ENCODE data around the gene AGMO.

DNA sequence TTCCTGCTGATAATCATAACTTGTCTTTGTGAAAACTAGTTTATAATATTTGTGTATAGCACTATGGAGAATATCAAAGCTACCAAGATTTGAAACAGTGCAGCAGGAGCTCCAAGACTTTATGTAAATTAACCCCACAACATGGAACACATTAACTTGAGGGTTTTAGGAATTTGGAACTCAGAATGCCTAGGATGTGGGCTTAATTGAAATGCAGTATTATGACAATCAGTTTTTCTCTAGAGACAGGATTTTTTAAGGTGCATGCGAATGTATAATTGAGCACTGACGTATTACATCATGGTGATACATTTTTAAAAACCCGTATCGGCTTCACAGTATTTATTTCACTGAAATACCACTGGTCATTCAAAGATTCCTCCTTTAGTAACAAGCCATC lies 346.2 kb downstream of the AGMO start:
- no peak for TF ChIP-seq GABPA (IDR thresholded peaks at IDR 0.05 in 1 of 2, conservative IDR thresholded peaks at IDR 0.05 in 1 of 2)
- TF ChIP-seq RXRA (IDR thresholded peaks at IDR 0.05): no peak
- TF ChIP-seq, protein P1, sequence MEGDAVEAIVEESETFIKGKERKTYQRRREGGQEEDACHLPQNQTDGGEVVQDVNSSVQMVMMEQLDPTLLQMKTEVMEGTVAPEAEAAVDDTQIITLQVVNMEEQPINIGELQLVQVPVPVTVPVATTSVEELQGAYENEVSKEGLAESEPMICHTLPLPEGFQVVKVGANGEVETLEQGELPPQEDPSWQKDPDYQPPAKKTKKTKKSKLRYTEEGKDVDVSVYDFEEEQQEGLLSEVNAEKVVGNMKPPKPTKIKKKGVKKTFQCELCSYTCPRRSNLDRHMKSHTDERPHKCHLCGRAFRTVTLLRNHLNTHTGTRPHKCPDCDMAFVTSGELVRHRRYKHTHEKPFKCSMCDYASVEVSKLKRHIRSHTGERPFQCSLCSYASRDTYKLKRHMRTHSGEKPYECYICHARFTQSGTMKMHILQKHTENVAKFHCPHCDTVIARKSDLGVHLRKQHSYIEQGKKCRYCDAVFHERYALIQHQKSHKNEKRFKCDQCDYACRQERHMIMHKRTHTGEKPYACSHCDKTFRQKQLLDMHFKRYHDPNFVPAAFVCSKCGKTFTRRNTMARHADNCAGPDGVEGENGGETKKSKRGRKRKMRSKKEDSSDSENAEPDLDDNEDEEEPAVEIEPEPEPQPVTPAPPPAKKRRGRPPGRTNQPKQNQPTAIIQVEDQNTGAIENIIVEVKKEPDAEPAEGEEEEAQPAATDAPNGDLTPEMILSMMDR (IDR thresholded peaks at IDR 0.05; ENCODE audit: low read depth, low read length, missing input control): no peak
- no peak for TF ChIP-seq HNF4G (IDR thresholded peaks at IDR 0.05)
- no peak for TF ChIP-seq SP1 (IDR thresholded peaks at IDR 0.05)
- TF ChIP-seq TAF1 (conservative IDR thresholded peaks at IDR 0.05): no peak
- TF ChIP-seq, protein P2, sequence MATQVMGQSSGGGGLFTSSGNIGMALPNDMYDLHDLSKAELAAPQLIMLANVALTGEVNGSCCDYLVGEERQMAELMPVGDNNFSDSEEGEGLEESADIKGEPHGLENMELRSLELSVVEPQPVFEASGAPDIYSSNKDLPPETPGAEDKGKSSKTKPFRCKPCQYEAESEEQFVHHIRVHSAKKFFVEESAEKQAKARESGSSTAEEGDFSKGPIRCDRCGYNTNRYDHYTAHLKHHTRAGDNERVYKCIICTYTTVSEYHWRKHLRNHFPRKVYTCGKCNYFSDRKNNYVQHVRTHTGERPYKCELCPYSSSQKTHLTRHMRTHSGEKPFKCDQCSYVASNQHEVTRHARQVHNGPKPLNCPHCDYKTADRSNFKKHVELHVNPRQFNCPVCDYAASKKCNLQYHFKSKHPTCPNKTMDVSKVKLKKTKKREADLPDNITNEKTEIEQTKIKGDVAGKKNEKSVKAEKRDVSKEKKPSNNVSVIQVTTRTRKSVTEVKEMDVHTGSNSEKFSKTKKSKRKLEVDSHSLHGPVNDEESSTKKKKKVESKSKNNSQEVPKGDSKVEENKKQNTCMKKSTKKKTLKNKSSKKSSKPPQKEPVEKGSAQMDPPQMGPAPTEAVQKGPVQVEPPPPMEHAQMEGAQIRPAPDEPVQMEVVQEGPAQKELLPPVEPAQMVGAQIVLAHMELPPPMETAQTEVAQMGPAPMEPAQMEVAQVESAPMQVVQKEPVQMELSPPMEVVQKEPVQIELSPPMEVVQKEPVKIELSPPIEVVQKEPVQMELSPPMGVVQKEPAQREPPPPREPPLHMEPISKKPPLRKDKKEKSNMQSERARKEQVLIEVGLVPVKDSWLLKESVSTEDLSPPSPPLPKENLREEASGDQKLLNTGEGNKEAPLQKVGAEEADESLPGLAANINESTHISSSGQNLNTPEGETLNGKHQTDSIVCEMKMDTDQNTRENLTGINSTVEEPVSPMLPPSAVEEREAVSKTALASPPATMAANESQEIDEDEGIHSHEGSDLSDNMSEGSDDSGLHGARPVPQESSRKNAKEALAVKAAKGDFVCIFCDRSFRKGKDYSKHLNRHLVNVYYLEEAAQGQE (IDR thresholded peaks at IDR 0.05): no peak
- TF ChIP-seq, protein P3, sequence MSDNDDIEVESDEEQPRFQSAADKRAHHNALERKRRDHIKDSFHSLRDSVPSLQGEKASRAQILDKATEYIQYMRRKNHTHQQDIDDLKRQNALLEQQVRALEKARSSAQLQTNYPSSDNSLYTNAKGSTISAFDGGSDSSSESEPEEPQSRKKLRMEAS (IDR thresholded peaks at IDR 0.05): no peak
- TF ChIP-seq YY1 (IDR thresholded peaks at IDR 0.05): no peak

All from liver (tissue), 3 donors.